WTC11 (cell line): ENCODE results near the gene RIPOR3. TPM values are rescaled to one million over a fixed set of nuclear protein-coding genes. Genes with fewer than 3 reads are reported as not detected.

ENCODE experiments used
- ATAC-seq: fragments of 200-7000 bp; cut with Tn5 transposase; 2 replicates; pipeline ENCODE4 v1.10.0; 2021; ENCODE audit warnings: mild to moderate bottlenecking, moderate library complexity
- CTCF ChIA-PET: fragments of 300-600 bp; sonication (Branson Sonifier 250); formaldehyde crosslinking; loops from one replicate; lab custom pipeline; 2021; ENCODE audit warnings: antibody characterized with exemption; lab: Charles Lee
- POLR2A ChIA-PET: fragments of 350-600 bp; sonication (Branson Sonifier 250); formaldehyde crosslinking; loops from one replicate; lab custom pipeline; 2021; ENCODE audit warnings: antibody characterized with exemption; lab: Charles Lee
- DNase-seq: peaks from one replicate; pipeline ENCODE4 v3.0.0; 2021; ENCODE audit warnings: low spot score
- H3K27ac Mint-ChIP-seq: 2 replicates; pipeline ENCODE4 v1.8.0; 2021; ENCODE audit warnings: mixed read lengths
- H3K27me3 Mint-ChIP-seq: 2 replicates; pipeline ENCODE4 v1.8.0; 2021; ENCODE audit warnings: low read depth, mild to moderate bottlenecking, moderate library complexity, mixed read lengths
- H3K36me3 Mint-ChIP-seq: 2 replicates; pipeline ENCODE4 v1.8.0; 2021; ENCODE audit warnings: mixed read lengths
- H3K4me1 Mint-ChIP-seq: 2 replicates; pipeline ENCODE4 v1.8.0; 2022; ENCODE audit warnings: mixed read lengths
- H3K4me3 Mint-ChIP-seq: 2 replicates; pipeline ENCODE4 v1.8.0; 2021; ENCODE audit warnings: mild to moderate bottlenecking, moderate library complexity, mixed read lengths
- H3K9me3 Mint-ChIP-seq: 2 replicates; pipeline ENCODE4 v1.8.0; 2021; ENCODE audit warnings: mixed read lengths
- AFF4 ChIP-seq: sonication (generic); formaldehyde crosslinking; IDR thresholded peaks from 2 replicates; pipeline ENCODE4 v1.8.1; 2023; ENCODE audit warnings: mild to moderate bottlenecking, missing genetic modification reagents, borderline replicate concordance
- CDX4 ChIP-seq: fragments of 250-450 bp; sonication (Bioruptor Pico); IDR thresholded peaks from 2 replicates; pipeline ENCODE4 v1.9.0; 2021; ENCODE audit warnings: moderate library complexity, mild to moderate bottlenecking, inconsistent platforms, borderline replicate concordance
- CTCF ChIP-seq: fragments of 200-600 bp; IDR thresholded peaks from 2 replicates; pipeline ENCODE4 v1.8.0; 2022; ENCODE audit warnings: antibody characterized with exemption
- E2F1 ChIP-seq: sonication (generic); formaldehyde crosslinking; IDR thresholded peaks from 2 replicates; pipeline ENCODE4 v1.8.0; 2022; ENCODE audit warnings: mild to moderate bottlenecking, missing genetic modification reagents
- E2F5 ChIP-seq: sonication (generic); formaldehyde crosslinking; IDR thresholded peaks from 2 replicates; pipeline ENCODE4 v1.8.1; 2022; ENCODE audit warnings: mild to moderate bottlenecking, moderate library complexity, missing genetic modification reagents
- ELF4 ChIP-seq: sonication (generic); formaldehyde crosslinking; IDR thresholded peaks from 2 replicates; pipeline ENCODE4 v1.8.1; 2022; ENCODE audit warnings: low read depth, mild to moderate bottlenecking, moderate library complexity, missing genetic modification reagents
- EMX1 ChIP-seq: fragments of 250-450 bp; sonication (Bioruptor Pico); IDR thresholded peaks from 2 replicates; pipeline ENCODE4 v1.8.0; 2021; ENCODE audit warnings: mild to moderate bottlenecking
- IRF1 ChIP-seq: sonication (generic); formaldehyde crosslinking; IDR thresholded peaks from 2 replicates; pipeline ENCODE4 v1.8.0; 2023; ENCODE audit warnings: missing genetic modification reagents
- IRF2 ChIP-seq: sonication (generic); formaldehyde crosslinking; IDR thresholded peaks from 2 replicates; pipeline ENCODE4 v1.8.0; 2022; ENCODE audit warnings: low read depth, missing genetic modification reagents, borderline replicate concordance
- JAZF1 ChIP-seq: fragments of 250-450 bp; sonication (Bioruptor Pico); IDR thresholded peaks from 2 replicates; pipeline ENCODE4 v1.9.0; 2021; ENCODE audit warnings: moderate library complexity, mild to moderate bottlenecking, inconsistent platforms
- RELA ChIP-seq: sonication (generic); formaldehyde crosslinking; IDR thresholded peaks from 2 replicates; pipeline ENCODE4 v1.8.1; 2022; ENCODE audit warnings: missing genetic modification reagents, mild to moderate bottlenecking, borderline replicate concordance
- SMAD4 ChIP-seq: sonication (generic); formaldehyde crosslinking; IDR thresholded peaks from 2 replicates; pipeline ENCODE4 v1.8.0; 2022; ENCODE audit warnings: mild to moderate bottlenecking, missing genetic modification reagents
- SP1 ChIP-seq: sonication (generic); formaldehyde crosslinking; conservative IDR thresholded peaks from 2 replicates; pipeline ENCODE4 v1.8.1; 2022; ENCODE audit warnings: missing genetic modification reagents
- ZNF219 ChIP-seq: sonication (generic); formaldehyde crosslinking; IDR thresholded peaks from 2 replicates; pipeline ENCODE4 v1.8.0; 2023; ENCODE audit warnings: missing genetic modification reagents, mild to moderate bottlenecking, borderline replicate concordance
- ZNF232 ChIP-seq: sonication (generic); formaldehyde crosslinking; IDR thresholded peaks from 2 replicates; pipeline ENCODE4 v1.8.0; 2022; ENCODE audit warnings: mild to moderate bottlenecking, missing genetic modification reagents
- ZNF396 ChIP-seq: fragments of 250-450 bp; sonication (Bioruptor Pico); IDR thresholded peaks from 2 replicates; pipeline ENCODE4 v1.8.0; 2021; ENCODE audit warnings: mild to moderate bottlenecking, moderate library complexity, borderline replicate concordance
- ZNF416 ChIP-seq: fragments of 250-450 bp; sonication (Bioruptor Pico); IDR thresholded peaks from 2 replicates; pipeline ENCODE4 v1.9.0; 2021; ENCODE audit warnings: mild to moderate bottlenecking, inconsistent platforms
- ZNF532 ChIP-seq: fragments of 250-450 bp; sonication (Bioruptor Pico); IDR thresholded peaks from 2 replicates; pipeline ENCODE4 v1.9.0; 2021; ENCODE audit warnings: mild to moderate bottlenecking, borderline replicate concordance
- total RNA-seq: library from RNA; stranded (reverse); gene quantifications from 3 replicates; pipeline ENCODE4 v1.2.3, GENCODE V29; 2021

Gene RIPOR3
- total RNA-seq, 1 experiment from 2014 or later, result 6.5 TPM

GRCh38 chr20:50673146-50673465, 18.2 kb downstream of the RIPOR3 start (continued):
- TF ChIP-seq CDX4 (CRISPR knock-in tag) (no peak), ZNF396 (no peak), ELF4 (no peak), RELA (CRISPR knock-in tag) (no peak), SMAD4 (CRISPR knock-in tag) (no peak), EMX1 (CRISPR knock-in tag) (no peak), E2F5 (no peak), ZNF532 (CRISPR knock-in tag) (no peak), ZNF232 (CRISPR knock-in tag) (no peak)
- TF ChIP-seq, all 79 proteins: peak for 0

GRCh38 chr20:50672400-50673145, 18.8 kb downstream of the RIPOR3 start:
- ChIA-PET CTCF (interaction anchor here (1.0 to 1.4 kb wide), 3 partner anchors 9 to 77 kb away, joined by 3 to 8 read pairs (median 4); no protein-coding TSS in a partner anchor), POLR2A (no interaction called here)
- Mint-ChIP-seq H3K36me3 (no peaks in the 10 kb centered on the region), H3K9me3 (no peaks in the 10 kb centered on the region), H3K27ac (no peak overlapping the region), H3K27me3 (no peaks in the 10 kb centered on the region; the same call in 1 of the 2 replicates), H3K4me3 (no peak overlapping the region), H3K4me1 (peaks cover 13% of the 10 kb centered on the region)
- TF ChIP-seq ZNF416 (no peak), IRF2 (CRISPR knock-in tag) (no peak), ZNF219 (CRISPR knock-in tag) (no peak), IRF1 (CRISPR knock-in tag) (no peak), SP1 (CRISPR knock-in tag) (no peak), JAZF1 (no peak), E2F1 (CRISPR knock-in tag) (no peak), CTCF (no peak), AFF4 (CRISPR knock-in tag) (no peak), E2F5 (no peak)
- ATAC-seq (no peak), DNase-seq (no peak)
